Right cardiac atrium (tissue), 5 donors: ENCODE data around the gene SRSF8. TPM values are rescaled to one million over a fixed set of nuclear protein-coding genes. Genes with fewer than 3 reads are reported as not detected.
A peak's percentile ranks its signal among the peaks of the same experiment; 100 is the strongest.
"Not testable (repeated sequence)": the region's sequence is repeated elsewhere in the genome, so short reads cannot be mapped to it uniquely, and the experiment has no call there.

Experiments
- ATAC-seq, 2 donors: fragments of 200-7000 bp; cut with Tn5 transposase; one replicate each; pipeline versions ENCODE4 v1.8.0 to v1.9.1; 2020; ENCODE audit warnings: moderate library complexity in 2 of 2, mild to moderate bottlenecking in 1 of 2
- DNase-seq, 3 donors: peaks; one replicate each; pipeline ENCODE4 v3.0.0-alpha.2; 2020
- H3K27ac ChIP-seq: one replicate; pipeline ENCODE4 v1.5.1; 2013; ENCODE audit warnings: mild to moderate bottlenecking, low read length, control low read depth, moderate library complexity
- H3K27me3 ChIP-seq: one replicate; pipeline ENCODE4 v1.6.1; 2013; ENCODE audit not compliant: control insufficient read depth, insufficient read depth
- H3K4me1 ChIP-seq: one replicate; pipeline ENCODE4 v1.6.1; 2013; ENCODE audit warnings: low read length; ENCODE audit not compliant: control insufficient read depth, insufficient read depth
- H3K4me3 ChIP-seq: one replicate; pipeline ENCODE4 v1.5.1; 2013; ENCODE audit warnings: low read length, control low read depth
- H3K9me3 ChIP-seq: one replicate; pipeline ENCODE4 v1.6.1; 2013; ENCODE audit warnings: low read length; ENCODE audit not compliant: control insufficient read depth
- WGBS: extraction: QIAGEN DNeasy Blood & Tissue Kit; methylation state at CpG from one replicate; pipeline ENCODE4 v1.1.7; 2013; 5-methylcytosine and 5-hydroxymethylcytosine counted together
- intact Hi-C, 4 donors: fragments of 100-400 bp; cut with DNase I; formaldehyde crosslinking; loops; one replicate each; pipeline versions ENCODE4 v1.11.0 to v1.14.0; 2022 to 2023
- polyA plus RNA-seq: library from polyadenylated mRNA; stranded (reverse); fragments of 200-250 nt; gene quantifications from one replicate; pipeline ENCODE4 v1.2.3, GENCODE V29; 2013
- total RNA-seq, 4 donors: library from RNA; stranded (reverse); fragmentation: NEBNext Ultra II Directional; extraction: Animal tissue kit (Norgen Biotek cat#: 25700); gene quantifications; one replicate each; pipeline ENCODE4 v1.2.1, GENCODE V29; 2021
- donor health status: healthy with polysubstance abuse.
- donor health status: DM: no; HTN: yes; CAD: no.
- donor health status: DM: no; HTN: no; CAD: no.
- donor health status: DM: no; HTN: yes; CAD: no; lungs with severe emphysema.
- donor health status: DM: yes; HTN: yes; CAD: no.

The SRSF8 gene
- total and polyA plus RNA-seq, 5 donors = 30.5 to 39.4 (median 33.9) TPM

GRCh38 chr11:95108671-95109551 lies 42.2 kb downstream of the SRSF8 start:
- WGBS = 47% methylated on average over 6 of the region's 6 CpGs
- Histone ChIP-seq H3K9me3 (no peaks in the 10 kb centered on the region), H3K27me3 (no peaks in the 10 kb centered on the region), H3K4me3 (no peak overlapping the region), H3K4me1 (peaks cover 12% of the 10 kb centered on the region), H3K27ac (peak overlapping the region; percentile 85)
- DNase-seq (no peak), ATAC-seq (peak; percentile 70 to 93)
- intact Hi-C loops = no loop called here

DNA sequence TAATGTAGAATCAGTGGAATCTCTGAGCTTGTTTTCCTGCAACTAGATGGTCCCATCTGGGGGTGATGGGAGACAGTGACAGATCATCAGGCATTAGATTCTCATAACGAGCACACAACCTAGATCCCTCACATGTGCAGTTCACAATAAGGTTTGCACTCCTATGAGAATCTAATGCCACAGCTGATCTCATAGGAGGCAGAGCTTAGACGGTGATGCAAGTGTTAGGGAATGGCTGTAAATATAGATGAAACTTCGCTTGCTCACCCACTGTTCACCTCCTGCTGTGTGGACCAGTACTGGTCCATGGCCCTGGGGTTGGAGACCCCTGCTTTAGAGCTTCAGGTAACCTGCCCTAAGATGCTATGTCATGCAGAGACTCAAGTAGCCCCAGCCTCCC lies 44.8 kb downstream of the SRSF8 start:
- peaks cover 10% of the 10 kb centered on the region for H3K4me1 ChIP-seq
- H3K9me3 ChIP-seq, ATAC-seq, H3K27ac ChIP-seq, H3K27me3 ChIP-seq, H3K4me3 ChIP-seq, intact Hi-C loops, DNase-seq: not testable (repeated sequence)
- WGBS = 94% methylated on average over 3 of the region's 3 CpGs

GRCh38 chr11:95111923-95112540 lies 45.3 kb downstream of the SRSF8 start:
- no peak overlapping the region for H3K4me3 ChIP-seq
- H3K27me3 ChIP-seq = no peaks in the 10 kb centered on the region
- intact Hi-C loops = no loop called here
- DNase-seq = no peak
- 86% methylated on average over 3 of the region's 3 CpGs for WGBS
- no peak for ATAC-seq
- H3K27ac ChIP-seq = no peak overlapping the region
- H3K4me1 ChIP-seq = peaks cover 10% of the 10 kb centered on the region
- H3K9me3 ChIP-seq = no peaks in the 10 kb centered on the region

DNA sequence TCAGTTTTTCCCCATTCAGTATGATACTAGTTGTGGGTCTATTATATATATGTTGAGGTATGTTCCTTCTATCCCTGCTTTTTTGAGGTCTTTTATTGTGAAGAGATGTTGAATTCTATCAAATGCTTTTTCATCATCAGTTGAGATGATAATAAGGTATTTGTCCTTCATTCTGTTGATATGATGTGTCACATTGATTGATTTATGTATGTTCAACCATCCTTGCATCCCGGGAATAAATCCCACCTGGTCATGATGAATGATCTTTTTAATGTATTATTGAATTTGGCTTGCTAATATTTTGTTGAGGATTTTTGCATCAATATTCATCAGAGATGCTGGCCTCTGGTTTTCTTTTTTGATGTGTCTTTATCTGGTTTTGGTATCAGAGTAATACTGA lies 48.9 kb downstream of the SRSF8 start:
- H3K9me3 ChIP-seq = no peaks in the 10 kb centered on the region
- DNase-seq = no peak
- H3K27ac ChIP-seq = no peak overlapping the region
- intact Hi-C loops = no loop called here
- H3K27me3 ChIP-seq = no peaks in the 10 kb centered on the region
- no peaks in the 10 kb centered on the region for H3K4me1 ChIP-seq
- no peak overlapping the region for H3K4me3 ChIP-seq
- no peak for ATAC-seq
- 85% methylated on average over 1 of the region's 1 CpG for WGBS

DNA sequence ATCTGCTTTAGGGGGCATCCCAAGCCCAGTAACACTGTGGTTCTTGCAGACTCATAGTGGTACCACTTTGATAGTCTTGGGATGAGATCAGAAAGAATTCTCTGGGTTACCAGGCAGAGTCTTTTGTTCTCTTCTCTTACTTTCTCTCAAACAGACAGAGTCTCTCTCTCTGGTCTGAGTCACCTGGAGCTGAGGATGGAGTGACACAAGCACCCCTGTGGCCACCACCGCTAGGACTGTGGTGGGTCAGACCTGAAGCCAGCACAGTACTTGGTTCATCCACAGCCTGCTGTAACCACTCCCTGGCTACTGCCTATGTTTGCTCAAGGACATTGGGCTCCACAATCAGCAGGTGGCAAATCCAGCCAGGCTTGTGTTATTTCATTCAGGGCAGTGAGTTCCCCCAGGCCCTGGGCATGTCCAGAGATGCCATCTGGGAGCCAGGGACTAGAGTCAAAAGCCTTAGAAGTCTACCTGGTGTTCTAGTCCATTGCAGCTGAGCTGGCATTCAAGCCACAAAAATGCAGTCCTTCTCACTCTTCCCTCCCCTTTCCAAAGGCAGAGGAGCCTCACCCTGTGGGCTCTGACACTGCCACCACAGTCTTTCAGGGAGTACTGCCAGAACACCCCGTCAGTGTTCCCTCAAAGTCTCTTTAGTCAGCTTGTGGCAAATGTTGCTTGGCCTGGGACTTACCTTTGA lies 52.8 kb downstream of the SRSF8 start:
- Histone ChIP-seq H3K4me1 (no peaks in the 10 kb centered on the region), H3K9me3 (no peaks in the 10 kb centered on the region), H3K27me3 (no peaks in the 10 kb centered on the region), H3K4me3 (no peak overlapping the region), H3K27ac (no peak overlapping the region)
- 92% methylated on average over 2 of the region's 2 CpGs for WGBS
- ATAC-seq (no peak), DNase-seq (no peak)
- intact Hi-C loops = no loop called here

Other genes starting within 250 kb of the SRSF8 start
- gene CWC15, start 93.4 kb upstream of the SRSF8 start, total RNA-seq = 10 to 100 TPM; 63.6 to 82.7 (median 67.0) TPM
- 75.3 TPM for gene CWC15, start 93.4 kb upstream of the SRSF8 start, polyA plus RNA-seq
- gene KDM4D, start 93.2 kb upstream of the SRSF8 start, total RNA-seq = 1 to 10 TPM in 3 of 4 donors, under 1 TPM in 1; 0.64 to 1.3 (median 1.1) TPM
- gene KDM4D, start 93.2 kb upstream of the SRSF8 start, polyA plus RNA-seq = 0.79 TPM
- not detected for gene KDM4E, start 41.7 kb upstream of the SRSF8 start, total RNA-seq
- not detected for gene KDM4E, start 41.7 kb upstream of the SRSF8 start, polyA plus RNA-seq
- not detected for gene KDM4F, start 17.5 kb upstream of the SRSF8 start, total RNA-seq
- gene KDM4F, start 17.5 kb upstream of the SRSF8 start, polyA plus RNA-seq = not detected
- gene ENDOD1, start 22.9 kb downstream of the SRSF8 start, total RNA-seq = 10 to 100 TPM; 12.0 to 19.5 (median 14.6) TPM
- 8.8 TPM for gene ENDOD1, start 22.9 kb downstream of the SRSF8 start, polyA plus RNA-seq
- 10 to 100 TPM in 3 of 4 donors, 1 to 10 TPM in 1; 9.1 to 15.3 (median 12.0) TPM for gene SESN3, start 164.3 kb downstream of the SRSF8 start, total RNA-seq
- 3.2 TPM for gene SESN3, start 164.3 kb downstream of the SRSF8 start, polyA plus RNA-seq